Retina (tissue), 1 donor: Measurements from ENCODE around the gene ADARB1.
"Not testable (repeated sequence)": the region's sequence is repeated elsewhere in the genome, so short reads cannot be mapped to it uniquely, and the experiment has no call there.

Experiments used
- DNase-seq: peaks from one replicate; pipeline ENCODE4 v3.0.0-alpha.2; 2016

Gene ADARB1

GRCh38 chr21:45074048-45074817, at the start of gene ADARB1:
Gene ADARB1 (plus strand): TSS chr21:45074580. CDS start chr21:45171657, 97,077 bp downstream.
- DNase-seq, result peak; percentile 83

DNA sequence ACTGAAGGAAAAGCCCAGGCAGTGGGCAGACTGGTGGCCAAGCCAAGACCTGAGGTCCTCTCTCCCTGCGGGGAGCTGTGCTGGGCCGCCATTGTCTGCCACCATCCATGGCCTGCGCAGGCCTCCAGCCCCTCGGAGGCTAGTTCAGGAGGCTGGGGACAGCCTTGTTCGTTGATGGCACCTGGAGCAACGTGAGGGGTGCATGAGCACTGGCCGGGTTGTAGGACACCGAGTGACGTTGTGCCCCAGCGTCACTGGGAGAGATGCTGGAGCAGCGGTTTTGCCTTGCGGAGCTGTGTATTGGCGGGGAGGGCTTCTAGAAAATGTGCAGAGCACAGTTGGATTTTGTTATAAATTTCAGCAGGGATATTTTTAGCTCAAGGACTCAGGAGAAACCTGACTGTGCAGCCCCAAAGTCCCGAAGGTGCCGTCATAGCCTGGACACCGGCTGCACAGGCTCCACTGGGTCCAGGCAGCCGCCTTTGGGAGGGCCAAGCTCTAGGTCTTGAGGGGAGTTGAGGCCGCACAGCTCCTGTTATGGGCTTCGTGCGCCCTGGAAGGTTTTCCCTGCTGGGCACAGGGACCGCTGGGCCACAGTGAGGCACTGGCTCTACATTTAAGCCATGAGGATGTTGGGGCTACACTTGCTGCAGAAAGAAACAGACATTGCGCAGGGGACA, 48.2 kb upstream of the ADARB1 start:
- no peak for DNase-seq

GRCh38 chr21:45026826-45027225, 47.6 kb upstream of the ADARB1 start:
- DNase-seq, result peak; percentile 77

DNA sequence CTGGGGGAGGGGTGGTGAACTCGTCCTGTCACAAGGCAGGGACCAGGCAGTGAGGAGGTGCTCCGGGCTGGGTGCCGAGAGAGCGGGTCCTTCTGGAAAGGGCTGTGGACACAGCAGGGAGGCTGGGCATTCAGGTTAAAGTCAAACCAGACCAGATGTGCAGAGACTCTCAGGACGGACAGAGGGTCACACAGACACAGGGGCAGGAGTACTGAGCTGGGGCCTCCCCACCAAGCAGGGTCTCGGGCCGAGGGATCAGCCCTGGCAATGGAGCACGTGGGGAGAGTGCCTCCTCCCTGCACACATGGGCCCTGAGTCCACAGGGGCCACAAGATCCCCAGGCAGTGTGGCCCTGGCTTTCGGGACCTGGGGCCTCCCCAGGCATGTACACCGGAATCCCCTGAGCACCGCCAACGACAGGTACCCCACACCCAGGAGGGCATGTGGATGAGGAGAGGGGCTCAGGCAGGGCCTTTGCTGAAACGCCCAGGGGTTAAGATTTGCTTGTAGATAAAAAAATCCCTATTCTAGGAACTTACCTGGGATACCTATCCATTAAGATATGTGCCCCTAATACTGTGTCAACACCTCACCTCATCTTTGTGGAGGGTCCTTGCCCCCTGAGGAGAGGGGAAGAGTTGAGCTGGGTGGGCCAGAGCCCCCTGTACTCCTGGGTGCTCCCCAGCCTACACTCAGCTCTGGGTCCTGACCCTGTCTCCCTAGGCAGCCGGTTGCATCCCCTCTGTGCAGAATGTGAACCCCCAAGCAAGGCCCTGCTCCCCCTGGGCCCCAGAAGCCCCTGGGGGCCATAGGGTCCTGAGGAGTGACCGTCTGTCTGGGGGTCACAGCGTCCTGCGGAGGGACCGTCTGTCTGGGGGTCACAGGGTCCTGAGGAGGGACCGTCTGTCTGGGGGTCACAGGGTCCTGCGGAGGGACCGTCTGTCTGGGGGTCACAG, 46.9 kb upstream of the ADARB1 start:
- DNase-seq, result no peak

DNA sequence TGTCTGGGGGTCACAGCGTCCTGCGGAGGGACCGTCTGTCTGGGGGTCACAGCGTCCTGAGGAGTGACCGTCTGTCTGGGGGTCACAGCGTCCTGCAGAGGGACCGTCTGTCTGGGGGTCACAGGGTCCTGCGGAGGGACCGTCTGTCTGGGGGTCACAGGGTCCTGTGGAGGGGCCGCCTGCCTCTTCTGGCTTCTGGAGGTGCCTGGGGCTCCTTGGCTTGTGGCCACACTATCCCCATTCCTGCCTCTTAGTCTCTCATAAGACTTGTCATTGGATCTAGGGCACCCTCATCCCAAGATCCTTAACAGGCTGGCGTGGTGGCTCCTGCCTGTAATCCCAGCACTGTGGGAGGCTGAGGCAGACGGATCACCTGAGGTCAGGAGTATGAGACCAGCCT, 45.7 kb upstream of the ADARB1 start:
- not testable (repeated sequence) for DNase-seq

- DNase-seq, result no peak
Observed at GRCh38 chr21:45029298-45029947, 45.0 kb upstream of the ADARB1 start.

DNA sequence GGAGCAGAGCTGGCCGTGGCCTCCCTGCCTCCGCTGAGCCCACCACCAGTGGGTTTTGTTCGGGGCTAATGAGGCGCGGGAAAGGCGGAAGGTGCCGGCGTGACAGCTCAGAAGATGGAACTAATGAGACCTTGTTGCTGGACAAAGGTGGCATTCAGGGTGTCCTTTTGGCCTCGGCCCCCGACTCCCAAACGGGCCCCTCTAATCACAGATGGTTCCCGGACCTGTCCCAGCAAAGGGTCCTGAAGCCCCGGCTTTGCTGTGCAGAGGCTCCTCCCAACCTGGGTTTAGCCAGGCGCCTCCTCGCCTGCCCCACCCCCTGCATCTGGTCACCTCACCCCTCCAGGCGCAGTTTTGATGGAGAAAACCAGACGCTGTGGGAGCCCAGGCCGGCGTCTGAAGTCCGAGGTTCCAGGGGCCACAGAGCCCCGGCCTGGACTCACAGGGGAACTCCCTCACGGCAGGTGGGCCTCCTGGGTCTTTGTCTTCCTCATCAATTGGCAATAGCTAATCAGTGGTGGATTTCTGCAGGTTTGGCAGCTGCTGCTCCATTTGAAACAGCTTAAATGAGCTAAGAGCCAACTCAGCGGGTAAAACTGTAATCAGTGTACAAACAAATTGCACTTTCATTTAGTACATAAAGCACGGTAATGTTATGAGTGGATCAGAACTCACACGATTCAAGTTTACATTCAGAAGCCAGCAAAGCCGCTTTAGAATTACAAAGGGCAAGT, 44.3 kb upstream of the ADARB1 start:
- DNase-seq, result peak; percentile 95

GRCh38 chr21:45030682-45031570, 43.5 kb upstream of the ADARB1 start:
- DNase-seq, result no peak

DNA sequence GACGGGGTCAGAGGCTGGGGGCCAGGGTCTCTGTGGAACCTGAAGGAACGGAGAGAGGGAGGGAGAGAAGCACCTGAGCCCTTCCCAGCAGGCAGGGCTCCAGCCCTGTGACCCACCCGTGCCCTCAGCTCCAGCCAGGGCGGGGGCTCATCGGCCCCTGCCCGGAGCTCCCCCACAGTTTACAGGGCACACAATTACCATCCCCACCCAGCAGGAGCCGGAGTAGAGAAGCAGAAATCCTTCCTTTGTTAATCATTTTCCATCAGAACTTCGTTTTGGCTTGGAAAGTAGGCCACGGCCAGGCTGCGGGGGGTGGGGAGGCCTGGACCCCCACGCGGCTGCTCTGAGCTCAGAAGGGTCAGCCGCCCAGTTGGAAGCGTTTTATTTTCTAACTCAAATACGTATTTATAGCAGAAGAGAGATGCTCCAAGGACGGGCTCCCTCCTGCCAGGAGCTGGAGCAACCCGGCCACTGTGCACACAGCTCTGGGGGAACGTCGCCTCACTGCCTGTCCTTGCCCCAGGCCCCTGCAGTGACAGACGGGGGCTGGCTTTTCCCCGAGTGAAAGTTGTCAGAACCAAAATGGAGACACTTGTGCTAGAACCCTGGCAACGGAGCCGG, 42.7 kb upstream of the ADARB1 start:
- DNase-seq, result peak; percentile 84

GRCh38 chr21:45032332-45032731, 42.0 kb upstream of the ADARB1 start:
- no peak for DNase-seq

- DNase-seq, result peak; percentile 53
Observed at GRCh38 chr21:45032977-45033710, 41.2 kb upstream of the ADARB1 start.

GRCh38 chr21:45033791-45034555, 40.4 kb upstream of the ADARB1 start:
- DNase-seq, result no peak

GRCh38 chr21:45034556-45035476, 39.6 kb upstream of the ADARB1 start:
- DNase-seq, result peak; percentile 9

DNA sequence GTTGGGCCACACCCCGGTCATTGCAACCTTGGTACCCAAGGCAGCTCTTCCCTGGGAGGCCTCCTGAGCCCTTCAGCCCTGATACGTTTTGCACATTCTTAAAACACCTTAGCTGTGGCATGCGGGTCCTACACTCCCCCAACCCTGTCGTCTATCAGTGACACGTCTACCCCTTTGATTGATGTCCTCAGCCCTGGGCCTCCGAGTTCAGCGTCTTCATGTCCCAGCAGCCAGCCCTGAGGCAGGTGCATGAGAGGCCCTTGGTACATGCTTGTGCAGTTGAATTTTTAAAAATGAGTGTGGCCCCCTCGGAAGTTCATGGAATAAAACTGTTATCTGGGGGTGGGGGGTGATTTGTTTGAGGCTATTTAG, 38.9 kb upstream of the ADARB1 start:
- no peak for DNase-seq

GRCh38 chr21:45036630-45037029, 37.8 kb upstream of the ADARB1 start:
- DNase-seq, result no peak

- DNase-seq, result no peak
Observed at GRCh38 chr21:45037986-45038385, 36.4 kb upstream of the ADARB1 start.

DNA sequence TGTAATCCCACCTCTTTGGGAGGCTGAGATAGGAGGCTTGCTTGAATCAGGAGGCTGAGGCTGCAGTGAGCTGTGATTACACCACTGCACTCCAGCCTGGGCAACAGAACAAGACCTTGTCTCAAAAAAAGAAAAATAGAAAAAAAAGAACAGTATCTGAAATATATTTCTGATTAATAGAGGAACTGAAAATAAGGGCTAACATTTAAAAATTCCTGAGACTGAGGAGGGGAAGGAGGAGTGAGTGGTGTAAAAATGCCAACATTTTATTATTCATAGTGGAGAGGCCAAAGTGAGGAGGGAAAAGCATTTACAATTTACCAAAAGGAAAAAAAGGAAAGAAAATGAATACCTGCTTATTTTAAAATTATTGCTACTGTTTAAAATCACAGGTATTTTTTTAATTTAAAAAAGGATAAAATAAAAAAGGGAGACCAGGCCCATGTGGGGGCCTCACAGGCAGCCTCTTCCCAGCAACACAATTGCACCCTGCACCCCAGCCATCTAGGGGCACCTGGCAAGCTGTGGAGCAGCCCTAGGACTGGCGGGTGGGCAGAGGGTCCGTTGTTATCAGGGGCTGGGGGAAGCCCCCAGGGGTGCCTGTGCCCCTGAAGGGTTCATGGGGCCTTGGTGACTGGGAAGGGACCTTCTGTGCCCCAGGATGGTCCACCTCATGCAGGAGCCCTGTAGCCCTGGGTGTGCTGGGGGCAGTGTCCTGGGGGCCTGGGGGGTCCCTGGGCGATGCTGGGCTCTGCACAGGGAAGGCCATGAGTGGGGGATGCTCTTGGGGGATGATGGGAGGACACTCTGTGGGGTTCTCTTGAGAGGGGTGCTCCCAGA, 34.8 kb upstream of the ADARB1 start:
- no peak for DNase-seq
